ENCODE data around the gene CCDC88C.

DNA sequence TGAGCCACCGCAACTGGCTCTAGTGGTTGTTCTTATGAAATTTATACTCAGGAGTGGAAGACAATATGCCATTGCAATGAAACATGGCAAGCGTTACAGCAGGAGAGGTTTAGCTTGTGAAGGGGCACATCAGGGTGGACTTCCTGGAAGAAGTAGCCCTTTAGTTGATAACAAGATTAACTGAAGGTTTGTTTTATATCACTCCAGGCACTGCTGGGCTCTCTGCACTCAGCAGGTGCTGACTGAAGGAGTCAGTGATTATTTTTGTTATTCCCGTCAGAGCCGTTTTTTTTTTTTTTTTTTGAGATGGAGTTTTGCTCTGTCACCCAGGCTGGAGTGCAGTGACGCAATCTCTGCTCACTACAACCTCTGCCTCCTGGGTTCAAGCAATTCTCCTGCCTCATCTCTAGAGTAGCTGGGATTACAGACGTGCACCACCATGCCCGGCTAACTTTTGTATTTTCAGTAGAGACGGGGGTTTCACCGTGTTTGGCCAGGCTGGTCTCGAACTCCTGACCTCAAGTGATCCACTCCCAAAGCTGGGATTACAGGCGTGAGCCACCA is 155.6 kb downstream of the CCDC88C start:
- no peak for TF ChIP-seq CTCF (optimal IDR thresholded peaks at IDR 0.05 in 1 of 3, IDR thresholded peaks at IDR 0.05 in 1 of 3, conservative IDR thresholded peaks at IDR 0.05 in 1 of 3; ENCODE audit: extremely low read depth in 1 of 3, insufficient read depth in 2 of 3, low read length in 3 of 3)
- no peak for TF ChIP-seq EZH2 (IDR thresholded peaks at IDR 0.05; ENCODE audit: low read length)

Data from keratinocyte (primary cell).